Astrocyte of the spinal cord (primary cell): ENCODE data around the gene PPM1H.
"Not testable (repeated sequence)": the region's sequence is repeated elsewhere in the genome, so short reads cannot be mapped to it uniquely, and the experiment has no call there.

Experiments
- DNase-seq: peaks from one replicate; pipeline ENCODE4 v3.0.0; 2011; ENCODE audit warnings: low read depth, low spot score
- H3K4me3 ChIP-seq: 2 replicates; pipeline ENCODE4 v1.5.1; 2011; ENCODE audit warnings: low read depth, mild to moderate bottlenecking, low read length, moderate library complexity
- in situ Hi-C: cut with HindIII; loops from 2 replicates; pipeline ENCODE4 v1.10.0; 2017; ENCODE audit warnings: low sequenced_read_pairs
- TF ChIP-seq, protein P1 (sequence below): IDR thresholded peaks from 2 replicates; pipeline ENCODE4 v1.5.1; 2012; ENCODE audit warnings: low read depth, mild to moderate bottlenecking, low read length, inconsistent platforms

PPM1H gene

DNA sequence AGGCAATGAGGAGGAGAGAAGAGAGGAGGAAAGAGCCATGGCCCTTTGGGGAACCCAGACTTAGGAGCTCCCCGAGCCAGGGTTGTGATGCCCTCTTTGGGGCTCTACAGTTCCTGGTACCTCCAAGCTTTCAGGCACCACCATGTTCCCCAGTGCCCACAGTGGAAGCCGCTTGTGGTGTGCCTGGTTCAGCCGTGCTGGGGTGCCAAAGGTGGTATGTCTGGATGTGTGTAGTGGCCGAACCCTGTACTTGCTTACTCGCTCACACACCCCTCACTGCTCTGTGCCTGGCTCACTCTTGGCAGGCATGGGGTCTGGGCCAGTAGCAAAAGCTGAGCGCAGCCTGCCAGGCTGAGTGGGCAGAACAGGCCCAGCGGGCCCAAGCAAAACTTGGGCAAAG is 257.6 kb downstream of the PPM1H start:
- TF ChIP-seq, protein P1, sequence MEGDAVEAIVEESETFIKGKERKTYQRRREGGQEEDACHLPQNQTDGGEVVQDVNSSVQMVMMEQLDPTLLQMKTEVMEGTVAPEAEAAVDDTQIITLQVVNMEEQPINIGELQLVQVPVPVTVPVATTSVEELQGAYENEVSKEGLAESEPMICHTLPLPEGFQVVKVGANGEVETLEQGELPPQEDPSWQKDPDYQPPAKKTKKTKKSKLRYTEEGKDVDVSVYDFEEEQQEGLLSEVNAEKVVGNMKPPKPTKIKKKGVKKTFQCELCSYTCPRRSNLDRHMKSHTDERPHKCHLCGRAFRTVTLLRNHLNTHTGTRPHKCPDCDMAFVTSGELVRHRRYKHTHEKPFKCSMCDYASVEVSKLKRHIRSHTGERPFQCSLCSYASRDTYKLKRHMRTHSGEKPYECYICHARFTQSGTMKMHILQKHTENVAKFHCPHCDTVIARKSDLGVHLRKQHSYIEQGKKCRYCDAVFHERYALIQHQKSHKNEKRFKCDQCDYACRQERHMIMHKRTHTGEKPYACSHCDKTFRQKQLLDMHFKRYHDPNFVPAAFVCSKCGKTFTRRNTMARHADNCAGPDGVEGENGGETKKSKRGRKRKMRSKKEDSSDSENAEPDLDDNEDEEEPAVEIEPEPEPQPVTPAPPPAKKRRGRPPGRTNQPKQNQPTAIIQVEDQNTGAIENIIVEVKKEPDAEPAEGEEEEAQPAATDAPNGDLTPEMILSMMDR, result no peak
- no peak overlapping the region for H3K4me3 ChIP-seq
- no peak for DNase-seq
- in situ Hi-C loops, result no loop called here

DNA sequence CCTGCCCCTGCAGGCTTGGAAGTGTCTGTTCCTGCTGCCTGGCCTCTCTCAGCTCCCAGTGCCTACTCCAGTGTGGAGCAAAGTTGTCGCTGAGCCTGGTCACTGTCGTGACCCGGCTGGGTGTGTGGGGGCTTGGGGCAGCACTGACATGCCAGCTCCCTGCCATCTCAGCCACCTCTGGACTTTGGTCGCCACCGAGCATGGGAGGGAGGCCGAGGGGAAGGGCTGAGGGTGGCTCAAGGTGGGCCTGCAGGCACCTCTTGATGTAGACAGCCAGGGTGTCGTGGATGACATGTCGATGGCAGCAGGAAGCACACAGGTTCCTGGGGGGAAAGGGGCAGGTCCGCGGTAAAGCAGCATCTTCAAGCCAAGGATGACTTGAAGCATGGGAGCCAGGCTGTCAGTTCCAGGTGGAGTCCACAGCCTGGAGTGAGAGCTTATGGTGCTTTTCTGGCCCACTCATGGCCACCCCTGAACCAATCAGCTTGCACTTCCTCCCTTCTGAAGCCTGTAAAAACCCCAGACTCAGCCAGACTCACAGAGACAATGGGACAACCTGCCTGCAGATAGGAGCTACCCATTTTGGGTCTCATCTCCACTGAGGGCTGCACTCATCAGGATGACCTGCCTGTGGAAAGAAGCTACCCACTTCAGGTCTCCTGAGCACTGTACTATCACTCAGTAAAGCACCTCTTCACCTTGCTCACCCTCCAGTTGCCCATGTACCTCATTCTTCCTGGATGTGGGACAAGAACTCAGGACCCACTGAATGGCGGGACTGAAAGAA is 258.2 kb downstream of the PPM1H start:
- no peak for DNase-seq
- in situ Hi-C loops, result no loop called here
- TF ChIP-seq, protein P1, result no peak
- H3K4me3 ChIP-seq, result no peak overlapping the region

DNA sequence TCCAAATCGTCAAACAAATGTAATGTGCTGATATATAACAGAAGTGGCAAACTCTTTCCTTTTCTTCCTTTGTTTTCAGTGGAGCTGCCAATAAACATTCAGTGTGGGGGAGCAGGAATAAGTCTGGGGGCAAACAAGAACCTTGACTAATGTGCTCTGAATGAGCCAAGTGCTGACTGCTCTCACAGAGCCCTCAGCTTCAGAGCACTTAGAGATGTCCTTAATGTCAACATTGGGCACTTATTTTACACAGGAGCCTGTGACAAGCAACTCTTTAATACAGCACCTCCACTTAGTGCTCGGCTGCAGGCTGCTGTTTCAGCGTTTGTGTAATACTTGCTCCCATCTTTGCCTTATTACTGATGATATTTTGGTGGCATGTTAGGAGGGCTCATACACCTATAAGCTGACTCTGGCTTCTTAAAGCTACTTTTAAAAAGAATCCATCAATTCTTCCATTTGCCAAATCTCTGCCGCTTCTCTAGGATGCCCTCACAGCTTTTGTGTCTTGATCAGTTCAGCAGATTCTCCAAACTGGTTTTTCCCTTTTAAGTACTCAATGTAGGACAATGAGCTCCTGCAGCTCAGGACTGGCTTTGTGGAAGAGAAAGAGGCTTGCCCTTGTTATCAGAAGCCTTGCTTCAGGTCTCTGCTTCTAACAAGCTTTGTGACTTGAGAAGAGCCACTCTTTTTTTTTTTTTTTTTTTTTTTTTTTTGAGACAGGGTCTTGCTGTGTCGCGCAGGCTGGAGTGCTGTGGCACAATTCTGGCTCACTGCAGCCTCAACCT is 261.7 kb downstream of the PPM1H start:
- TF ChIP-seq, protein P1, result no peak
- in situ Hi-C loops, result no loop called here
- no peak overlapping the region for H3K4me3 ChIP-seq
- no peak for DNase-seq

DNA sequence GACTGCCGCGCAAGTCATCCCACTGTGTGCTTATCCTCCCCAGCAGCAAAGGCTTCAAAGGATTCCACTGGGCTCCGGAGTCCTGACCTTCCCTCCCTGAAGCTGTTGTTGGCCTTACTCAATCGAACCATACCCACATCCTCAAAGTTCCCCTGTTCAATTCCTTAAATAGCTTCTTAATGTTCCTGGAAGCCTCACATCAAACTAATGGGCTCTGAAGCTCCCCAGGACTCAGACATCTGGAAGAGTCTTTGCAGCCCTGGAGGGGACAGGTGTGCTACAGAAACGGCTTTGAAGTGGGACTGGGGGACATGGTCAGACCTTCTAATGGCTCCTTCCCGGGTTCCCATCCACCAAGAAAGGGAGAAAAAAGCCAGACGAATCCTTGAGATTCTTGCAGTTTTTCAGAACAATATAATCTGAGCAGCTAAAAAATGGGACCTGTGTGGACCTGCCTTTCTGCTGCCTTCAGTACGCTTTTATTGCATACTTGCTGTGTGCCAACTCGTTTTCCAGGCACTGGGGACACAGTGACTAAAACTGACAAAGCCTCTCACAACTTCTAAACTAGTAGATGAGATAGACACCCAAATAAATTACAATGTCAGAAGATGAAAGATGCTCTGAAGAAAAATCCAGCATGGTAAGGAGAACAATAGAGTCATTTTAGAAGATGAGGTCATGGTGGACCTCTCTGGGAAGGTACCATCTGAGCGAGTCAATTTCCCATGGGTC is 263.8 kb downstream of the PPM1H start:
- in situ Hi-C loops, result no loop called here
- TF ChIP-seq, protein P1, result no peak
- no peak overlapping the region for H3K4me3 ChIP-seq
- no peak for DNase-seq

DNA sequence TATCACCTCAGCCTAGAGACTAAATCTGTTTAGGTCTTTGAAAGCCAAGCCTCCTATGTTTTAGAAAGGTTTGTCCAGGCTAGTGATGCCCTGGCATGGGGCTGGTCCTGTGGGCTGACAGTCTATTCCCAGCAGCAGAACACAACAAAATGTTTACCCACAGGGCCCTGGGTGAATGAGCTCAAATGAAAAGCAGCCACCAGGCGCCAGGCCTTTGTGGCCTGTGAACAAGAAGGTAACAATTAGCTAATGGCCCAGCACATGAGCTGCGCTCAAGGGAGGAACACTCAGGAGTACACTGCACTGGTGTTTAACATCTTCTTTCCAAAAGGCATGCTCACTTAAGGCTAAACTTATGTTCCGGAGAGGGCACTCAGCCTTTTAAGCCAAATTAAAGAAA is 266.2 kb downstream of the PPM1H start:
- in situ Hi-C loops, result no loop called here
- TF ChIP-seq, protein P1, result no peak
- DNase-seq, result no peak
- no peak overlapping the region for H3K4me3 ChIP-seq

DNA sequence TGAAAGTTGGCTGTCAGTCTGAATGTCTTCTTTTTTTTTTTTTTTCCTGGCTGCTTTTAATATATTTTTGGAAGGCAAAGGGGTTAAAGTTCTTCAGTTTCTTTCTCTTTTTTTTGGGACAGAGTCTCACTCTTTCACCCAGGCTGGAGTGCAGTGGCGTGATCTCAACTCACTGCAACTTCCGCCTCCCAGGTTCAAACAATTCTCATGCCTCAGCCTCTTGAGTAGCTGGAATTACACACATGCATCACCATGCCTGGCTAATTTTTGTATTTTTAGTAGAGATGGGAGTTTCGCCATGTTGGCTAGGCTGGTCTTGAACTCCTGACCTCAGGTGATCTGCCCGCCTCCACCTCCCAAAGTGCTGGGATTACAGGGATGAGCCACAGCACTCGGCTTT is 270.0 kb downstream of the PPM1H start:
- H3K4me3 ChIP-seq, in situ Hi-C loops, DNase-seq: not testable (repeated sequence)
